ENCODE results near the gene LTBP1. TPM values are rescaled to one million over a fixed set of nuclear protein-coding genes. Genes with fewer than 3 reads are reported as not detected.

LTBP1 gene
- total and polyA plus RNA-seq, 2 experiments from 2014 or later, result 15.7 to 49.8 TPM

DNA sequence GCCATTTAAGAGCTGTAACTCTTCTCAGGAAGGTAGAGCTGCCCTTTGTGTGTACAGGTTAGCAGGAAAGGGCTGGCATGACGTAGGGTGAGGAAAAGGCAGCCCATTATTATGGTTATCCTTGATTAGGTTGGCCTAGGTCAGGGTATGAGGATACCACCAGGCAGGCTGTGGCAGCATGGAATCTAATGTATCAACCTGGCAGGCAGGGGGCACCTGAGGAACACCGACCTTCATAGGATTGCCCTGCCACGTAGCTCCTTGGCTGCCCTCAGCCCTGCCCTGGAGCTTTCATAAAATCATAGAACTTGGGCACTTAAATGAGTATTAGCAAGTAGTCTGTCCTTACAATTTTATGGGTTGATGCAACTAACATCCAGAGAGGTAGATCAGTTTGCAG, 261.6 kb downstream of the LTBP1 start:
- no peak overlapping the region for H2AFZ ChIP-seq
- no peak for TF ChIP-seq CREB1 (CRISPR knock-in tag; IDR thresholded peaks at IDR 0.05; ENCODE audit: low read depth)
- TF ChIP-seq, protein P1, sequence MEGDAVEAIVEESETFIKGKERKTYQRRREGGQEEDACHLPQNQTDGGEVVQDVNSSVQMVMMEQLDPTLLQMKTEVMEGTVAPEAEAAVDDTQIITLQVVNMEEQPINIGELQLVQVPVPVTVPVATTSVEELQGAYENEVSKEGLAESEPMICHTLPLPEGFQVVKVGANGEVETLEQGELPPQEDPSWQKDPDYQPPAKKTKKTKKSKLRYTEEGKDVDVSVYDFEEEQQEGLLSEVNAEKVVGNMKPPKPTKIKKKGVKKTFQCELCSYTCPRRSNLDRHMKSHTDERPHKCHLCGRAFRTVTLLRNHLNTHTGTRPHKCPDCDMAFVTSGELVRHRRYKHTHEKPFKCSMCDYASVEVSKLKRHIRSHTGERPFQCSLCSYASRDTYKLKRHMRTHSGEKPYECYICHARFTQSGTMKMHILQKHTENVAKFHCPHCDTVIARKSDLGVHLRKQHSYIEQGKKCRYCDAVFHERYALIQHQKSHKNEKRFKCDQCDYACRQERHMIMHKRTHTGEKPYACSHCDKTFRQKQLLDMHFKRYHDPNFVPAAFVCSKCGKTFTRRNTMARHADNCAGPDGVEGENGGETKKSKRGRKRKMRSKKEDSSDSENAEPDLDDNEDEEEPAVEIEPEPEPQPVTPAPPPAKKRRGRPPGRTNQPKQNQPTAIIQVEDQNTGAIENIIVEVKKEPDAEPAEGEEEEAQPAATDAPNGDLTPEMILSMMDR (conservative IDR thresholded peaks at IDR 0.05; ENCODE audit: low read depth in 2 of 2), result peak; percentile 21 to 35; a peak in 2 of 4 replicates
- H3K9me2 ChIP-seq (ENCODE audit: insufficient read depth), result no peaks in the 10 kb centered on the region
- H3K36me3 ChIP-seq (ENCODE audit: insufficient read depth), result no peaks in the 10 kb centered on the region
- H3K4me3 ChIP-seq, result no peak overlapping the region
- no peak overlapping the region for H3K27ac ChIP-seq (ENCODE audit: low read depth)
- no peak overlapping the region for H3K4me3 Mint-ChIP-seq
- no peaks in the 10 kb centered on the region for H4K20me1 ChIP-seq (replicated peaks; ENCODE audit: insufficient read depth)
- no peaks in the 10 kb centered on the region for H3K36me3 Mint-ChIP-seq (ENCODE audit: low read depth)
- no peaks in the 10 kb centered on the region for H3F3A ChIP-seq (replicated peaks; ENCODE audit: low read depth)
- H3K4me2 ChIP-seq, result no peak overlapping the region
- no peaks in the 10 kb centered on the region for H3K27me3 Mint-ChIP-seq (ENCODE audit: insufficient read depth, low read depth, poor library complexity)
- H3K27ac Mint-ChIP-seq, result no peak overlapping the region
- H3K4me1 ChIP-seq (ENCODE audit: insufficient read depth), result 0 out of 2 replicates have a peak, but pooled peaks cover 5% of the 10 kb centered on the region
- no peaks in the 10 kb centered on the region for H3K27me3 ChIP-seq (ENCODE audit: insufficient read depth)
- H3K9me3 Mint-ChIP-seq, result no peaks in the 10 kb centered on the region
- H3K4me1 Mint-ChIP-seq, result peaks cover 10% of the 10 kb centered on the region
- ATAC-seq (peak; percentile 45), DNase-seq (ENCODE audit: low spot score) (no peak)
- H3K79me2 ChIP-seq (replicated peaks; ENCODE audit: insufficient read depth), result no peaks in the 10 kb centered on the region

- no peak overlapping the region for H3K4me2 ChIP-seq
- H3K36me3 ChIP-seq (ENCODE audit: insufficient read depth), result no peaks in the 10 kb centered on the region
- DNase-seq (ENCODE audit: low spot score), result no peak
- H3K9me2 ChIP-seq (ENCODE audit: insufficient read depth), result no peaks in the 10 kb centered on the region
- H3K79me2 ChIP-seq (replicated peaks; ENCODE audit: insufficient read depth), result no peaks in the 10 kb centered on the region
- no peak overlapping the region for H3K27ac ChIP-seq (ENCODE audit: low read depth)
- H3K27ac Mint-ChIP-seq, result no peak overlapping the region
- no peaks in the 10 kb centered on the region for H4K20me1 ChIP-seq (replicated peaks; ENCODE audit: insufficient read depth)
- 0 out of 2 replicates have a peak, but pooled peaks cover 5% of the 10 kb centered on the region for H3K4me1 ChIP-seq (ENCODE audit: insufficient read depth)
- ATAC-seq, result no peak
- H3K4me3 Mint-ChIP-seq, result no peak overlapping the region
- no peaks in the 10 kb centered on the region for H3K27me3 ChIP-seq (ENCODE audit: insufficient read depth)
- no peaks in the 10 kb centered on the region for H3K27me3 Mint-ChIP-seq (ENCODE audit: insufficient read depth, low read depth, poor library complexity)
- peaks cover 10% of the 10 kb centered on the region for H3K4me1 Mint-ChIP-seq
- no peaks in the 10 kb centered on the region for H3F3A ChIP-seq (replicated peaks; ENCODE audit: low read depth)
- no peak overlapping the region for H2AFZ ChIP-seq
- no peaks in the 10 kb centered on the region for H3K36me3 Mint-ChIP-seq (ENCODE audit: low read depth)
- H3K4me3 ChIP-seq, result no peak overlapping the region
- H3K9me3 Mint-ChIP-seq, result no peaks in the 10 kb centered on the region
- no peak for TF ChIP-seq EZH2 (IDR thresholded peaks at IDR 0.05; ENCODE audit: low read depth, unreplicated experiment)
- TF ChIP-seq STAT1 (IDR thresholded peaks at IDR 0.05; ENCODE audit: unreplicated experiment), result no peak
- TF ChIP-seq, protein P2, sequence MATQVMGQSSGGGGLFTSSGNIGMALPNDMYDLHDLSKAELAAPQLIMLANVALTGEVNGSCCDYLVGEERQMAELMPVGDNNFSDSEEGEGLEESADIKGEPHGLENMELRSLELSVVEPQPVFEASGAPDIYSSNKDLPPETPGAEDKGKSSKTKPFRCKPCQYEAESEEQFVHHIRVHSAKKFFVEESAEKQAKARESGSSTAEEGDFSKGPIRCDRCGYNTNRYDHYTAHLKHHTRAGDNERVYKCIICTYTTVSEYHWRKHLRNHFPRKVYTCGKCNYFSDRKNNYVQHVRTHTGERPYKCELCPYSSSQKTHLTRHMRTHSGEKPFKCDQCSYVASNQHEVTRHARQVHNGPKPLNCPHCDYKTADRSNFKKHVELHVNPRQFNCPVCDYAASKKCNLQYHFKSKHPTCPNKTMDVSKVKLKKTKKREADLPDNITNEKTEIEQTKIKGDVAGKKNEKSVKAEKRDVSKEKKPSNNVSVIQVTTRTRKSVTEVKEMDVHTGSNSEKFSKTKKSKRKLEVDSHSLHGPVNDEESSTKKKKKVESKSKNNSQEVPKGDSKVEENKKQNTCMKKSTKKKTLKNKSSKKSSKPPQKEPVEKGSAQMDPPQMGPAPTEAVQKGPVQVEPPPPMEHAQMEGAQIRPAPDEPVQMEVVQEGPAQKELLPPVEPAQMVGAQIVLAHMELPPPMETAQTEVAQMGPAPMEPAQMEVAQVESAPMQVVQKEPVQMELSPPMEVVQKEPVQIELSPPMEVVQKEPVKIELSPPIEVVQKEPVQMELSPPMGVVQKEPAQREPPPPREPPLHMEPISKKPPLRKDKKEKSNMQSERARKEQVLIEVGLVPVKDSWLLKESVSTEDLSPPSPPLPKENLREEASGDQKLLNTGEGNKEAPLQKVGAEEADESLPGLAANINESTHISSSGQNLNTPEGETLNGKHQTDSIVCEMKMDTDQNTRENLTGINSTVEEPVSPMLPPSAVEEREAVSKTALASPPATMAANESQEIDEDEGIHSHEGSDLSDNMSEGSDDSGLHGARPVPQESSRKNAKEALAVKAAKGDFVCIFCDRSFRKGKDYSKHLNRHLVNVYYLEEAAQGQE (IDR thresholded peaks at IDR 0.05; ENCODE audit: unreplicated experiment), result no peak
- no peak for TF ChIP-seq ZNF462 (CRISPR knock-in tag; IDR thresholded peaks at IDR 0.05)
- TF ChIP-seq CREB1 (CRISPR knock-in tag; IDR thresholded peaks at IDR 0.05; ENCODE audit: low read depth), result no peak
- TF ChIP-seq EZH2phosphoT487 (IDR thresholded peaks at IDR 0.05; ENCODE audit: unreplicated experiment), result no peak
- TF ChIP-seq, protein P1 (conservative IDR thresholded peaks at IDR 0.05; ENCODE audit: low read depth in 2 of 2), result no peak
These were observed 263.2 kb downstream of the LTBP1 start for GRCh38 chr2:33209976-33210375.

Measured in GM23338 (cell line).